Psoas muscle (tissue), 8 donors: ENCODE results near the gene AKIRIN2. TPM values are rescaled to one million over a fixed set of nuclear protein-coding genes. Genes with fewer than 3 reads are reported as not detected.
"Not testable (repeated sequence)": the region's sequence is repeated elsewhere in the genome, so short reads cannot be mapped to it uniquely, and the experiment has no call there.

ENCODE experiments used
- ATAC-seq, 4 donors: fragments of 200-7000 bp; cut with Tn5 transposase; one replicate each; pipeline ENCODE4 v1.9.1; 2020; ENCODE audit warnings: moderate library complexity in 3 of 4, mild to moderate bottlenecking in 2 of 4
- DNase-seq, 2 donors: peaks; one replicate each; pipeline ENCODE4 v3.0.0-alpha.2; 2020
- H3K27ac ChIP-seq: fragments of 200-600 bp; one replicate; pipeline ENCODE4 v1.8.0; 2022
- H3K27me3 ChIP-seq, 3 donors: fragments of 200-600 bp in 1 of 3; one replicate each; pipeline versions ENCODE4 v1.6.1 to v1.8.0; 2013 to 2022; ENCODE audit warnings: low read length in 2 of 3, mild to moderate bottlenecking in 2 of 3, moderate library complexity in 1 of 3; ENCODE audit not compliant: insufficient read depth in 3 of 3
- H3K36me3 ChIP-seq, 2 donors: fragments of 200-600 bp in 1 of 2; one replicate each; pipeline versions ENCODE4 v1.6.1 to v1.8.0; 2013 to 2022; ENCODE audit warnings: low read depth in 1 of 2, mild to moderate bottlenecking in 1 of 2, moderate library complexity in 1 of 2; ENCODE audit not compliant: insufficient read depth in 1 of 2
- H3K4me1 ChIP-seq: fragments of 200-600 bp; one replicate; pipeline ENCODE4 v1.8.0; 2022
- H3K4me3 ChIP-seq: fragments of 200-600 bp; one replicate; pipeline ENCODE4 v1.8.0; 2022; ENCODE audit warnings: mild to moderate bottlenecking
- H3K9me3 ChIP-seq: fragments of 200-600 bp; one replicate; pipeline ENCODE4 v1.8.0; 2022
- CTCF ChIP-seq: fragments of 200-600 bp; IDR thresholded peaks from one replicate; pipeline ENCODE4 v1.8.0; 2022; ENCODE audit warnings: antibody characterized with exemption
- WGBS, 3 donors: extraction: QIAGEN DNeasy Blood & Tissue Kit; methylation state at CpG; one replicate each; pipeline versions ENCODE4 v1.1.6 to v1.1.7; 2013; 5-methylcytosine and 5-hydroxymethylcytosine counted together
- intact Hi-C, 2 donors: fragments of 100-400 bp; cut with DNase I; formaldehyde crosslinking; loops; one replicate each; pipeline versions ENCODE4 v1.11.0 to v1.14.2; 2022
- polyA plus RNA-seq, 3 donors: library from polyadenylated mRNA; stranded (reverse); fragments of 200-250 nt; gene quantifications; one replicate each; pipeline ENCODE4 v1.2.3, GENCODE V29; 2013
- total RNA-seq, 4 donors: library from RNA; stranded (reverse); fragmentation: NEBNext Ultra II Directional in 2 of 4; extraction: Animal tissue kit (Norgen Biotek cat#: 25700) in 2 of 4; gene quantifications; one replicate each; pipeline versions ENCODE4 v1.2.1 to v1.2.4, GENCODE V29; 2021 to 2023
- donor health status: healthy with polysubstance abuse.
- donor health status: DM: no; HTN: no; CAD: no; lungs with moderate emphysema.
- donor health status: Bipolar disorder and iron deficiency.
- donor health status: healthy.
- donor health status: DM: yes; HTN: yes; CAD: no.
- donor health status: DM: no; HTN: no; CAD: no.
- donor health status: DM: no; HTN: no; CAD: no.
- donor health status: DM: yes; HTN: yes; CAD: no.

Gene AKIRIN2
- total and polyA plus RNA-seq, 7 donors = 65.0 to 188 (median 127) TPM

- no peak for TF ChIP-seq CTCF
- DNase-seq (no peak), ATAC-seq (no peak)
- H3K4me3 ChIP-seq = no peak overlapping the region
- H3K27ac ChIP-seq = peak overlapping the region; percentile 82
- no peaks in the 10 kb centered on the region for H3K27me3 ChIP-seq
- 73 to 84% (median 84%) methylated on average over 1 of the region's 1 CpG for WGBS, 3 donors
- H3K9me3 ChIP-seq = no peaks in the 10 kb centered on the region
- intact Hi-C loops = no loop called here
- H3K4me1 ChIP-seq = peaks cover 39% of the 10 kb centered on the region
- no peaks in the 10 kb centered on the region for H3K36me3 ChIP-seq
Observed at GRCh38 chr6:87721311-87721710, 19.3 kb upstream of the AKIRIN2 start.

GRCh38 chr6:87718662-87719433 is 16.8 kb upstream of the AKIRIN2 start:
- 88 to 94% (median 90%) methylated on average over 9 of the region's 9 CpGs for WGBS, 3 donors
- Histone ChIP-seq H3K36me3 (no peaks in the 10 kb centered on the region), H3K27me3 (no peaks in the 10 kb centered on the region), H3K27ac (peak overlapping the region; percentile 47), H3K4me3 (no peak overlapping the region), H3K9me3 (no peaks in the 10 kb centered on the region), H3K4me1 (peaks cover 20% of the 10 kb centered on the region)
- intact Hi-C loops = loop anchor here in 1 of 2 donors (2.0 kb wide), 1 partner anchor 14 kb away; no protein-coding TSS in a partner anchor
- DNase-seq = no peak
- ATAC-seq = peak in 1 of 4 donors; percentile 45
- TF ChIP-seq CTCF = no peak

- Histone ChIP-seq H3K36me3 (no peaks in the 10 kb centered on the region), H3K4me3 (no peak overlapping the region), H3K9me3 (no peaks in the 10 kb centered on the region), H3K27ac (no peak overlapping the region), H3K4me1 (peaks cover 6% of the 10 kb centered on the region), H3K27me3 (no peaks in the 10 kb centered on the region)
- DNase-seq (no peak), ATAC-seq (no peak)
- intact Hi-C loops = no loop called here
- WGBS, 3 donors = 57 to 69% (median 65%) methylated on average over 4 of the region's 4 CpGs
- no peak for TF ChIP-seq CTCF
Observed at GRCh38 chr6:87716928-87717614, 15.0 kb upstream of the AKIRIN2 start.

GRCh38 chr6:87714093-87714842 is 12.2 kb upstream of the AKIRIN2 start:
- intact Hi-C loops = no loop called here
- Histone ChIP-seq H3K4me3 (no peak overlapping the region), H3K36me3 (no peaks in the 10 kb centered on the region), H3K9me3 (no peaks in the 10 kb centered on the region), H3K27me3 (no peaks in the 10 kb centered on the region), H3K27ac (no peak overlapping the region), H3K4me1 (no peaks in the 10 kb centered on the region)
- no peak for DNase-seq
- peak in 1 of 4 donors; percentile 40 for ATAC-seq
- WGBS, 3 donors = 75 to 93% (median 76%) methylated on average over 2 of the region's 2 CpGs
- TF ChIP-seq CTCF = no peak

- H3K27ac ChIP-seq, H3K36me3 ChIP-seq, H3K27me3 ChIP-seq, intact Hi-C loops, H3K4me1 ChIP-seq, DNase-seq, ATAC-seq, H3K4me3 ChIP-seq, H3K9me3 ChIP-seq: not testable (repeated sequence)
- WGBS, 3 donors = 90 to 94% (median 93%) methylated on average over 2 to 3 of the region's 3 CpGs
Observed at GRCh38 chr6:87712713-87713112, 10.7 kb upstream of the AKIRIN2 start.
